ENCODE data around the gene EGFL6.

DNA sequence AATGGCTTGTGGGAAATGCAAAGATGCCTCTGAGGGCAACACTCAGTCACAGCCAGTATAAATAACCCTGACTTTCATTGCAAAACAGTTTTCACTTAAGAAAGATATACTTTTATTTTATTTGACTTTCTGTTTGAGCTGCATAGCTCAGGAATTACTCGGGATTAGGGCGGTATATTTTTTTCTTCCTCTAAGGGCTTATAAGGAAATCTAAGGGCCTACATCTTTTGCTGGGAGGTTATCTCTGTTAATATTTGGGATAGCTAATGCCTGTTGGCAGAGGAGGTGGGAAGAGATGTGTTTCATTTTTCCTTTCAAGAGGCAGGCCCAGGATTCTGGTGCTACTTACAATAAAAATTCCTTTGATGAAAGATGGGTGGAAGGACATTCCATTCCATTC, 28.8 kb upstream of the EGFL6 start:
- TF ChIP-seq TAF1 (IDR thresholded peaks at IDR 0.05; ENCODE audit: borderline replicate concordance, low read depth, low read length) (no peak), FOSL2 (IDR thresholded peaks at IDR 0.05; ENCODE audit: borderline replicate concordance, low read depth) (no peak), ELF1 (IDR thresholded peaks at IDR 0.05) (no peak), FOXJ3 (CRISPR knock-in tag; IDR thresholded peaks at IDR 0.05) (no peak), EP300 (IDR thresholded peaks at IDR 0.05; ENCODE audit: borderline replicate concordance in 1 of 2, low read depth in 1 of 2, low read length in 1 of 2) (no peak), FOXM1 (IDR thresholded peaks at IDR 0.05; ENCODE audit: low read depth) (no peak), CHD2 (IDR thresholded peaks at IDR 0.05; ENCODE audit: low read length, partially characterized antibody) (no peak), POLR2AphosphoS5 (IDR thresholded peaks at IDR 0.05; ENCODE audit: low read depth, low read length) (no peak), USF2 (IDR thresholded peaks at IDR 0.05; ENCODE audit: borderline replicate concordance, low read depth, low read length) (no peak), EZH2phosphoT487 (IDR thresholded peaks at IDR 0.05; ENCODE audit: borderline replicate concordance, low read depth) (no peak)
- TF ChIP-seq, protein P1, sequence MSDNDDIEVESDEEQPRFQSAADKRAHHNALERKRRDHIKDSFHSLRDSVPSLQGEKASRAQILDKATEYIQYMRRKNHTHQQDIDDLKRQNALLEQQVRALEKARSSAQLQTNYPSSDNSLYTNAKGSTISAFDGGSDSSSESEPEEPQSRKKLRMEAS (IDR thresholded peaks at IDR 0.05; ENCODE audit: low read depth), result no peak
- TF ChIP-seq, protein P2, sequence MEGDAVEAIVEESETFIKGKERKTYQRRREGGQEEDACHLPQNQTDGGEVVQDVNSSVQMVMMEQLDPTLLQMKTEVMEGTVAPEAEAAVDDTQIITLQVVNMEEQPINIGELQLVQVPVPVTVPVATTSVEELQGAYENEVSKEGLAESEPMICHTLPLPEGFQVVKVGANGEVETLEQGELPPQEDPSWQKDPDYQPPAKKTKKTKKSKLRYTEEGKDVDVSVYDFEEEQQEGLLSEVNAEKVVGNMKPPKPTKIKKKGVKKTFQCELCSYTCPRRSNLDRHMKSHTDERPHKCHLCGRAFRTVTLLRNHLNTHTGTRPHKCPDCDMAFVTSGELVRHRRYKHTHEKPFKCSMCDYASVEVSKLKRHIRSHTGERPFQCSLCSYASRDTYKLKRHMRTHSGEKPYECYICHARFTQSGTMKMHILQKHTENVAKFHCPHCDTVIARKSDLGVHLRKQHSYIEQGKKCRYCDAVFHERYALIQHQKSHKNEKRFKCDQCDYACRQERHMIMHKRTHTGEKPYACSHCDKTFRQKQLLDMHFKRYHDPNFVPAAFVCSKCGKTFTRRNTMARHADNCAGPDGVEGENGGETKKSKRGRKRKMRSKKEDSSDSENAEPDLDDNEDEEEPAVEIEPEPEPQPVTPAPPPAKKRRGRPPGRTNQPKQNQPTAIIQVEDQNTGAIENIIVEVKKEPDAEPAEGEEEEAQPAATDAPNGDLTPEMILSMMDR (IDR thresholded peaks at IDR 0.05), result no peak
- TF ChIP-seq, protein P3, sequence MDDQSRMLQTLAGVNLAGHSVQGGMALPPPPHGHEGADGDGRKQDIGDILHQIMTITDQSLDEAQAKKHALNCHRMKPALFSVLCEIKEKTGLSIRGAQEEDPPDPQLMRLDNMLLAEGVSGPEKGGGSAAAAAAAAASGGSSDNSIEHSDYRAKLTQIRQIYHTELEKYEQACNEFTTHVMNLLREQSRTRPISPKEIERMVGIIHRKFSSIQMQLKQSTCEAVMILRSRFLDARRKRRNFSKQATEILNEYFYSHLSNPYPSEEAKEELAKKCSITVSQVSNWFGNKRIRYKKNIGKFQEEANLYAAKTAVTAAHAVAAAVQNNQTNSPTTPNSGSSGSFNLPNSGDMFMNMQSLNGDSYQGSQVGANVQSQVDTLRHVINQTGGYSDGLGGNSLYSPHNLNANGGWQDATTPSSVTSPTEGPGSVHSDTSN (IDR thresholded peaks at IDR 0.05), result no peak

All from SK-N-SH (cell line).